Placental pericyte (primary cell): Measurements from ENCODE around the gene SLC25A6. TPM values are rescaled to one million over a fixed set of nuclear protein-coding genes. Genes with fewer than 3 reads are reported as not detected.

ENCODE experiments used
- total RNA-seq: library from RNA; depleted of rRNA; stranded (reverse); fragments of >200 nt; gene quantifications from 2 replicates; pipeline ENCODE4 v1.2.3, GENCODE V29; 2012

SLC25A6 gene
- total RNA-seq = 218 and 564 TPM in 2 replicates

GRCh38 chrX:1391707-1392375, at the start of gene SLC25A6:
Gene SLC25A6, minus strand, starts transcription at chrX:1392113. Its CDS starts 104 bp downstream, at chrX:1392009.

GRCh38 chrX:1336331-1336943, 55.5 kb downstream of the SLC25A6 start, which contains the start of gene IL3RA:
Gene IL3RA, plus strand, starts transcription at chrX:1336785. Its CDS starts 4,981 bp downstream, at chrX:1341766.

Other genes with a start within 250 kb of the SLC25A6 start
- not detected in 2 replicates for gene CRLF2, start 179.5 kb downstream of the SLC25A6 start, total RNA-seq
- 0.14 TPM in 1 of 2 replicates, not detected in the other for gene CSF2RA, start 123.3 kb downstream of the SLC25A6 start, total RNA-seq
- gene IL3RA, start 55.3 kb downstream of the SLC25A6 start, total RNA-seq = not detected in 2 replicates
- gene ASMTL, start 60.8 kb upstream of the SLC25A6 start, total RNA-seq = 14.0 and 27.8 TPM in 2 replicates
- gene P2RY8, start 145.1 kb upstream of the SLC25A6 start, total RNA-seq = not detected in 2 replicates
- 35.5 and 62.2 TPM in 2 replicates for gene AKAP17A, start 199.5 kb upstream of the SLC25A6 start, total RNA-seq
- 0.22 and 0.57 TPM in 2 replicates for gene ASMT, start 222.9 kb upstream of the SLC25A6 start, total RNA-seq